Fibroblast of pulmonary artery (primary cell): ENCODE results near the gene CDCA7.
"Not testable (repeated sequence)": the region's sequence is repeated elsewhere in the genome, so short reads cannot be mapped to it uniquely, and the experiment has no call there.

Experiments used
- DNase-seq: peaks from one replicate; pipeline ENCODE4 v3.0.0-alpha.2; 2010; ENCODE audit warnings: low read depth
- H3K4me3 ChIP-seq: replicated peaks from 2 replicates; pipeline ENCODE4 v1.5.1; 2011; ENCODE audit warnings: low read depth, mild to moderate bottlenecking, control low read depth, low read length, moderate library complexity
- TF ChIP-seq, protein P1 (sequence below): IDR thresholded peaks from 2 replicates; pipeline ENCODE4 v1.5.1; 2011; ENCODE audit warnings: mild to moderate bottlenecking, control low read depth, low read length, inconsistent platforms; ENCODE audit errors: missing control alignments

CDCA7 gene

DNA sequence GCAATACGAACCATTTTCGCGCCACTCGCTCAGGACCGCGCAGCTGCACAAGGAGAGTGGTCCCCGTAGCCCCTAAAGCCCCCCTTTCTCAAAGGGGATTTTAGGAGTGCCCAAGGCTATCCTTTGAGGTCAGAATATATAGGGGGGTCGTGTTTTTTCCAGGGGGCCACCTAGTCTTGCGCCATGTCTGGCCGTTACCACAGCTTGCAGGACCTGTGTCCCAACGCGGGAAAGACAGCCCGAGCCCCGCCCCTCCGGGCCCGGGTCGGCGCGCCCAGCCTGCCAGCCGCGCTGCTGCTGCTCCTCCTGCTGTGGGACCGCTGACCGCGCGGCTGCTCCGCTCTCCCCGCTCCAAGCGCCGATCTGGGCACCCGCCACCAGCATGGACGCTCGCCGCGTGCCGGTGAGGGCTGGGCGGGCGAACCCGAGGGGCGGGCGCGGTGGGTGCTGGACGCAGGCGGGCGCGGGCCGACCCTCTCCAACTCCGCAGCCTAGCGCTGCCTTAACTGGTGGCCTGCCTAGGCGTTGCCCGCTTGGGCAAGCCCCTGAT, at the start of gene CDCA7:
Gene CDCA7, plus strand, starts transcription at position 291 of the 550 bp plus-strand sequence. Its CDS starts 92 bp downstream, at position 383.
- peak; percentile 60 for DNase-seq

DNA sequence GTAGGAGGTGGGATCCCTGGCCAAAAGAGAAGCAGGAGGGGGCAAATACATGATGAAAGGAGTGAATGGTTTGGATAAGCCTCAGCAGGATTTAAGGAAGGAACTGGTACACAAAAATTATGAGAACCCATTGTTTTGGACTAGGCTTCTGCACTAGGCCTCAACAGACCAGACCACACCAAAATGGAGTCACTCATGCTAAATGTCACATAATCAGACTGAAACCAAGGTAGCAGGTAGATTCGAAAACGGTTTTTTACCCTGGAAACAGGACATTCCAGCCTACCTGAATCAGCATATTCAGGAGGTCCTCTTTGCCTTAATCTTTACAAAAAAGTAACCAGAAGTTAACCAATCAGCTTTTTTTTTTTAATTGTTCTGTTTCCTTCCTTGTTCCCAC, 49.4 kb upstream of the CDCA7 start:
- TF ChIP-seq, protein P1, sequence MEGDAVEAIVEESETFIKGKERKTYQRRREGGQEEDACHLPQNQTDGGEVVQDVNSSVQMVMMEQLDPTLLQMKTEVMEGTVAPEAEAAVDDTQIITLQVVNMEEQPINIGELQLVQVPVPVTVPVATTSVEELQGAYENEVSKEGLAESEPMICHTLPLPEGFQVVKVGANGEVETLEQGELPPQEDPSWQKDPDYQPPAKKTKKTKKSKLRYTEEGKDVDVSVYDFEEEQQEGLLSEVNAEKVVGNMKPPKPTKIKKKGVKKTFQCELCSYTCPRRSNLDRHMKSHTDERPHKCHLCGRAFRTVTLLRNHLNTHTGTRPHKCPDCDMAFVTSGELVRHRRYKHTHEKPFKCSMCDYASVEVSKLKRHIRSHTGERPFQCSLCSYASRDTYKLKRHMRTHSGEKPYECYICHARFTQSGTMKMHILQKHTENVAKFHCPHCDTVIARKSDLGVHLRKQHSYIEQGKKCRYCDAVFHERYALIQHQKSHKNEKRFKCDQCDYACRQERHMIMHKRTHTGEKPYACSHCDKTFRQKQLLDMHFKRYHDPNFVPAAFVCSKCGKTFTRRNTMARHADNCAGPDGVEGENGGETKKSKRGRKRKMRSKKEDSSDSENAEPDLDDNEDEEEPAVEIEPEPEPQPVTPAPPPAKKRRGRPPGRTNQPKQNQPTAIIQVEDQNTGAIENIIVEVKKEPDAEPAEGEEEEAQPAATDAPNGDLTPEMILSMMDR, result no peak
- DNase-seq, result no peak
- no peak overlapping the region for H3K4me3 ChIP-seq

More for the DNA sequence above, at the start of gene CDCA7:
- TF ChIP-seq, protein P1, result no peak
- peak within 1 kb of the TSS; percentile 76 for H3K4me3 ChIP-seq

DNA sequence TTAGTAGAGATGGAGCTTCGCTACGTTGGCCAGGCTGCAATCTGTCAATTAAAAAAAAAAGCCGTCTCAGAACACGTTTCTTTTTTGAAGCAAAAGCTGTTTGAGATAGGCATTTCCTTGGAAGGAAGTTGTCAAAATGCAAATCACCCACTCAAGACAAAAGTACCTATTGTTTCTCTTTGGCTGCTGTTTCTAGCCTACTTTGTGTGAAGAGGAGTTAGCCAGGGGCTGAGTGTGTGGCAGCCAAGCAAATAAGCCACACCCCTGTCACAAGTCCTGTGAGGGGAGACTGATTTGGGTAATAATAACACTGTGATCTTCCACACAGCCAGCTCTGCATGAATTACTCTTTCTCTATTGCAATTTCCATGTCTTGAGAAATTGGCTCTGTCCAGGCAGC, 47.4 kb upstream of the CDCA7 start:
- H3K4me3 ChIP-seq, result no peak overlapping the region
- TF ChIP-seq, protein P1, result no peak
- peak; percentile 25 for DNase-seq

DNA sequence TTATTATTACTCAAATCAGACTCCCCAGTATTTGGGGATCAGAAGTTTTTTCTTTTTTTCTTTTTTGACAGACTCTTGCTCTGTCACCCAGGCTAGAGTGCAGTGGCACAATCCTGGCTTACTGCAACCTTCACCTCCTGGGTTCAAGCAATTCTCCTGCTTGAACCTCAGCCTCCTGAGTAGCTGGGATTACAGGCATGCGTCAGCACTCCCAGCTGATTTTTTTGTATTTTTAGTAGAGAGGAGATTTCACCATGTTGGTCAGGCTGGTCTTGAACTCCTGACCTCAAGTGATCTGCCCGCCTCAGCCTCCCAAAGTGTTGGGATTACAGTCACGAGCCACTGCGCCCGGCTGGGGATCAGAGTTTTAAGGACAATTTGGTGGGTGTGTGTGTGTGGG, 45.3 kb upstream of the CDCA7 start:
- not testable (repeated sequence) for DNase-seq, H3K4me3 ChIP-seq

DNA sequence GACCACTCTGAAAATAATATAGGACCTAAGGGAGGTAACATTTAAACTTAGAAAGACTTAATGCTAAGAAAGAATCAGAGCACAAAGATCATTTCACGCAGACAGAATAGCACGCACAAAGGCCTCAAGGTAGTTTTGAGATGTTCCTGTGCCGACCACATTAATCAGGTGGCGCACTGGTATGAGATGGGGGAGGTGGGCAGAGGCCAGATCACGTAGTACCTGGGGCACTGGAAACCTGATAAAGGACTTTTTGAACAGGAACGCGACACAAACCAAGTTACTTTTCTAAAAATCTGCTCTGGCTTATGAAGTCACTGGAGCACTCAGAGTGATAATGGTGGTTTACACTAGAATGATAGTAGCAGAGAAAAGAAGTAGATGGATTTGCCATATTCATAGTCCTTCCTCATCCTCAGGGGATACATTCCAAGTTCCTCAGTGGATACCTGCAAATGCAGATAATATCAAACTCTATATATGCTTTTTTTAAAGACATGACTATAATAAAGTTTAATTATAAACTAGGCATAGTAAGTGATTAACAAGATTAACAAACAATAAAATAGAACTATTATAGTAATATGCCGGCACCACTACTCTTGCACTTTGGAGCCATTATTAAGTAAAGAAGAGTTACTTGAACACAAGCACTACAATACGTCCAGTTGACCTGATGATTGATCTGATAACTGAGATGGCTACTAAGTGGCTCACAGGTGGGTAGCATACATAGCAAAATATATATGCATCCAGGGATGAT, 42.6 kb upstream of the CDCA7 start:
- TF ChIP-seq, protein P1, result no peak
- DNase-seq, result no peak
- no peak overlapping the region for H3K4me3 ChIP-seq

DNA sequence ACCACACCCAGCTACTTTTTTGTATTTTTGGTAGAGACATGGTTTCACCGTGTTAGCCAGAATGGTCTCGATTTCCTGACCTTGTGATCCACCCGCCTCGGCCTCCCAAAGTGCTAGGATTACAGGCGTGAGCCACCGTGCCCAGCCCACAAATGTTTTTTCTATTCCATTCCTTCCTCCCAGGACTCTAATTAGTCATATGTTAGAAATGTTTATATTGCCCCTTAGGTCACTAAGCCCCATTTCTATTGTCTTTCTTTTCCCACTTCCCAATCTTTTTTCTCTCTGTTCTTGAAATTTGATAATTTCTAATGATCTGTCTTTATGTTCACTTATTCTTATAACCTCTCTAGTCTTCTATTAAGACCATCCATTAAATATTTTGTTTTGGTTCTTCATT, 31.3 kb upstream of the CDCA7 start:
- no peak for DNase-seq
- TF ChIP-seq, protein P1, result no peak
- no peak overlapping the region for H3K4me3 ChIP-seq

DNA sequence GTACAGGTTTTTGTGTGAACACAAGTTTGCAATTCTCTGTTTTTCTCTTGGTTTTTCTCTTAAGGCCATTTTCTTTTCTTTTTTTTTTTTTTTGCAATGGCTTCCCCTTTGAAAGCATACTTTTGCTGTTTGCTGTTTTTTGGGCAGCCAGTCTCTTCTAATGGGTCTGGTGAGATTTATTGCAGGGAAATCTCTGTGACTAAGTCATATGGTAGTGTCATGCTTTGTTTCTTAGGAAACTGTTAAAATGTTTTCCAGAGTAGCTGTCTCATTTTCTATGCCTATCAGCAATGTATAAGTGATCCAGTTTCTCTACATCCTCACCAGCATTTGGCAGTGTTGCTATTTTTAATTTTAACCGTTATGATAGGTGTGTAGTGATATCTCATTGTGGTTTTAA, 27.9 kb upstream of the CDCA7 start:
- H3K4me3 ChIP-seq, result no peak overlapping the region
- no peak for DNase-seq
- TF ChIP-seq, protein P1, result no peak
